GM18519 (cell line): ENCODE data around the gene DOCK9.
"Not testable (repeated sequence)": the region's sequence is repeated elsewhere in the genome, so short reads cannot be mapped to it uniquely, and the experiment has no call there.

ENCODE experiments used
- ATAC-seq: cut with Tn5 transposase; IDR thresholded peaks from one replicate; pipeline ENCODE4 v1.9.1; 2021; ENCODE audit warnings: mild to moderate bottlenecking, moderate library complexity; ENCODE audit not compliant: unreplicated experiment, low FRiP score

The DOCK9 gene

DNA sequence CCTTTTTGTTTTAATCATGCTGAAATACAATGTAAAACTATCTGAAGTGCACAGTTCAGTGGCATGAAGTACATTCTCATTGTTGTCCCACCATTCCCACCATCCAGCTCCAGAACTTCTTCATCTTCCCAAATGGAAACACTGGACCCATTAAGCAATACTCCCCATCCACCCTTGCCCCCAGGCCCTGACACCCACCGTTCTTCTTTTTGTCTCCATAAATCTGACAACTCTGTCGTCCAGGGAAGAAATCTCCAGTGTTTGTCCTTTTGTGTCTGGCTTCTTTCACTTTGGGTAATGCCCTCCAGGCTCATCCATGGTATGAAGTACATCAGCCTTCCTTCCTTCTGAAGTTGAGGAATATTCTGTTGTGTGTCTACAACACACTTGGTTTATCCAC, 222.7 kb downstream of the DOCK9 start:
- ATAC-seq: no peak

DNA sequence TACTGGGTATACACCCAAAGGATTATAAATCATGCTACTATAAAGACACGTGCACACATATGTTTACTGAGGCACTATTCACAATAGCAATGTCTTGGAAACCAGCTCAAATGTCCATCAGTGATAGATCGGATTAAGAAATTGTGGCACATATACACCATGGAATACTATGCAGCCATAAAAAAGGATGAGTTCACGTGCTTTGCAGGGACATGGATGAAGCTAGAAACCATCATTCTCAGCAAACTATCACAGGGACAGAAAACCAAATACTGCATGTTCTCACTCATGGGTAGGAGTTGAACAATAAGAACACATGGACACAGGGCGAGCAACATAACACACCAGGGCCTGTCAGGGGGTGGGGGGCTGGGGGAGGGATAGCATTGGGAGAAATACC, 223.4 kb downstream of the DOCK9 start:
- ATAC-seq: not testable (repeated sequence)

DNA sequence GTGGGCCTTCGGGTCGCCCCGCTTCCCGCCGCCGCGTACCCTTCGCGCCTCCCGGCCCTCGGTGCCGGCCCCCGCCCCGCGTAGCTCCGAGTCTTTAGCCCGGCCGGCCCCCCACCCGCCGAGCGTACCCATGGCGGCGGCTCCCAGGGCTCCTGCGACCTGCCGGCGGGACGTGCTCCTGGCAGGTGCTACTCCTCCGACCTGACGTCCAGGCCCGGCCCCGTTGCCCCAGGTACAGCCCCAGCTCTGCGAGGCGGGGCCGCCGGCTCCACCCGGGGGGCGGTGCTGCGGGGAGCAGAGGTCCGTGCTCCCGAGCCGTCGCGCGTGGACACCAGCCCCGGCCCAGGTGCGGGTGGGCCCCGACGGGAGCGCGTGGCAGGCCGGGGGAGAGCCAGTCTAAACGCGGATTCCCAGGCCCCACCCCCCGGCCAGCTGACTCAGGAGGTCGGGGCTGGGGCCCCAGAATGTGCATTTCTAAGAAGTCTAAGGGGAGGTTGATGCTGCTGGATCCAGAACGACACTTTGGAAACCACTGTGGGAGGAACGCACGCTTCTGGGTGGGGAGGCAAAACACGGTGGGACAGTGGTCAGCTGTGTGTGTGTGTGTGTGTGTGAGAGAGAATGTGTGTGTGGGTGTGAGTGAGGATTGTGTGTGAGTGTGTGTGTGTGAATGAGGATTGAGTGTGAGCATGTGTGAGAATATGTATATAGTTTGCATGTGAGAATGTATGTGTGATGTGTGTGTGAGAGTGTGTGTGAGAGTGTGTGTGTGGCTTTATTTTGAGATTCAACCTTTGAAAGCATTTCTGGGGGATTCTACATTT, 225.2 kb downstream of the DOCK9 start, which contains the start of gene SLC15A1:
TSS of gene SLC15A1 (minus strand) at position 206 of the 824 bp plus-strand sequence. CDS start at position 132, 74 bp downstream.
- no peak for ATAC-seq

DNA sequence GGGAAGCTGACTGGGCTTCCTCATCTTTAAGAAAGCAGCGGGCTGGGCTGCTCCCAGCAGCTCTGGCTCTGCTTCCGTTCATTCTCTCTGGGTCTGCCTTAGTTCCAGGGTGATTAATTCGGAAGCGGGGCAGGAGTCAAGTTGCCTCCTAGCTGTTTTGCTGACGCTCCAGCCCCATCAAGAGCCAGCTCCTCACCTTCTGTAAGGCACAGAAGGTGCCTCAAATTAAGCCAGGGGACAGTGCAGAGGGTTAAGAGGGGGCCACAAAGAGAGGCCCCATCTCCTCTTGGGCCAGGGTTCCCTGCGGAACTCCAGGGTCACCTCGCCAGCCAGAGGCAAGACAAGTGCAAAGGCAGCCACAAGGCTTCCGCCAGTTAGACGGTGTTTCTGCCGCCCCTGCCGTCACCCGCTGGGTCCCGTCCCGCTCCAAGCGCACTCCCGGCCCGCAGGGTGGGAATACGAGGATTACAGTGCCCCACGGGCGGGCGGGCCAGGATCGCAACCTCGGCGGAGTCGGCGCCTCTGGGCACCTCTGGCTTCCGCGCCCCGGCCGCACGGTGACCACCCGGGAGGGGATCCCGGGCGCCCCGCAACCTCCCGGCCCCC, 225.9 kb downstream of the DOCK9 start:
- ATAC-seq: no peak

DNA sequence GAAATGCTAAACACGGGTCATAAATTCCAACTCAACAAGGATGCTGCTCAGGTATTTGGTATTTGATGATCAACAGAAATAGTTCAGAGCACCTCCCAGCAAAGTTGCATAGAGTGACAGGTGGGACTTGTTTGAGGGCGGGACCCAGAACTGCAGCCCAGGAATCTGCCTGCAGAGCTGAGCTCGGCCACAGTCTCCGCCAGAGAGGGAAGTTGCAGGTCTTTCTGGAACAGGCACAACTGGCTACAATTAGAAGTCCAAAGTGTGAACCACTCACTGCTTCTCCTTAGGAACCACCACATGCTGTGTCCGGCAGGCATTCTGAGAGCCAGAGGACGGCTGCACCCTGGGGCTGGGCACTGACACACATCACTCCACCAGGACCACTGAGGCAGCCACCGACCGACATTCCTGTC, 226.5 kb downstream of the DOCK9 start:
- ATAC-seq: no peak

DNA sequence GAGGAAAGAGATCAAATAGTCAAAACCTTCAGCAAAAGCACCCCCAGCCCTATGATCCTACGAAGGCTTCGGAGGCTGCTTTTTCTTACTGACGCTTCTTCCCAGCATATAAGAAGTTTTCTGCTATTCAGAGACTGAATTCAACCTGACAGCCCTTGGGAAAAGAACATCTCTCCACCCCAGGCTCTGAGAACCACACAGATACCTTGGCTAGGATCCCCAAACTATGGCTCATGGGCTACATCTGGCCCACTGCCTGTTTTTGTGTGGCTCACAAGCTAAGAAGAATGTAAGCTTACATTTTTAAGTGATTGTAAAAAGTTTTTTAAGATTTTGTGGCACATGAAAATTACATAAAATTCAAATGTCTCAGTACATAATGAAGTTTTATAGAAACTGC, 228.4 kb downstream of the DOCK9 start:
- no peak for ATAC-seq

DNA sequence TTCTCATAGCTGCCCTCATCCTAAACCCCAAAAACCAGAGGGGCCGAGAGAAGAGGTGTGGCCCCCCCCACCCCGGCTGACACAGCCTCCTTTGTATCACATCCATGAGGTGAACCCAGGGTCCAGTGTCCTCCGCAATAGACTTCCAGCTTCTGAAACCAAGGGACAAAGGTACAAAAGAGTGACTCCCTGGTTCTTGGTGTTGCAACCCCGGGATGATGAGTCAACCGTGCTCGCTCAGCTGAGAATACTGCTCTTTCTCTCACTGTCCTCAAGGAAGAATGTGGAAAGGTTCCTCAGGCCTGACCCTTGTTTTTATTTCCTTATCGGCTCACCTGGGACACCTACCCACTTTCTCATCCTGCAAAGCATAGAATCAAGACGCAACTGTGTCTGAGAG, 230.9 kb downstream of the DOCK9 start:
- no peak for ATAC-seq
